Measurements from ENCODE around the gene MYO9A. TPM values are rescaled to one million over a fixed set of nuclear protein-coding genes. Genes with fewer than 3 reads are reported as not detected.

The MYO9A gene
- total RNA-seq, 2 experiments from 2014 or later: 15.4 to 19.1 TPM

DNA sequence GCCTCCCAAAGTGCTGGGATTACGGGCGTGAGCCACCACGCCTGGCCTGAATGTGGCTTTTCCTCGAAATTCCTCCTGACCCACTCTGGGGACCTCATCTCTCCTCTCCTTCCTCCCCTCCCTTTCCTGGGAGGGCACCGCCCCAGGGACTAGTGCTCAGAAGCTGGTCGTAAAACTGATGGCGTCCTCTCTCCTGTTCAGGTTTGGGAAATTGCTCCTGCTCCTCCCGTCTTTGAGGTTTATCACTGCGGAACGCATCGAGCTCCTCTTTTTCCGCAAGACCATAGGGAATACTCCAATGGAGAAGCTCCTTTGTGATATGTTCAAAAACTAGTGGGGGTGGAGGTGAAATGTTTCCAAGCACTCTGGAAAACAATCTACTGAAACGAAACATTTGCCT is 300.6 kb downstream of the MYO9A start:
- Mint-ChIP-seq H3K4me1 (no peaks in the 10 kb centered on the region), H3K27ac (no peak overlapping the region), H3K4me3 (no peak overlapping the region), H3K27me3 (no peaks in the 10 kb centered on the region), H3K9me3 (peaks cover 27% of the 10 kb centered on the region), H3K36me3 (peaks cover 12% of the 10 kb centered on the region)
- no peak for DNase-seq

DNA sequence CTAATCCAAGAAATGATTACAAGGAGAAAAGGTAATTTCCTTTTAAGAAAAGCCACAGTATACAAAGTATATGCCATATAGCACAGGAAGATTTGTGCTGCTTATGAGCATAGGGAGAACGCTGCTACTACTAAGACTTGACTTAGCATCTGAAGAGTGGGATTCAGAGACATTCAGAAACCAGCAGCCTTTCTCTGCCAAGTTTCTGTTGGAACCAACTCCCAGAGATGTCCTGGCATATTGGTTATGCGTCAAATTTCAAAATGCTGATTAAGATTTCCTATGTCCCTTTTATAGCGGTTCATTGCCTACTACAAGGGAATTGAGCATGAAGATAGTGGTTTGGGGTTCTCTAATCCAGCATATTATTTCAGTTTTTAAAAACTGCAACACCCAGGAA is 302.6 kb downstream of the MYO9A start:
- Mint-ChIP-seq H3K4me3 (no peak overlapping the region), H3K4me1 (no peaks in the 10 kb centered on the region), H3K27me3 (no peaks in the 10 kb centered on the region), H3K36me3 (no peaks in the 10 kb centered on the region), H3K9me3 (peaks cover 14% of the 10 kb centered on the region), H3K27ac (no peak overlapping the region)
- no peak for DNase-seq

DNA sequence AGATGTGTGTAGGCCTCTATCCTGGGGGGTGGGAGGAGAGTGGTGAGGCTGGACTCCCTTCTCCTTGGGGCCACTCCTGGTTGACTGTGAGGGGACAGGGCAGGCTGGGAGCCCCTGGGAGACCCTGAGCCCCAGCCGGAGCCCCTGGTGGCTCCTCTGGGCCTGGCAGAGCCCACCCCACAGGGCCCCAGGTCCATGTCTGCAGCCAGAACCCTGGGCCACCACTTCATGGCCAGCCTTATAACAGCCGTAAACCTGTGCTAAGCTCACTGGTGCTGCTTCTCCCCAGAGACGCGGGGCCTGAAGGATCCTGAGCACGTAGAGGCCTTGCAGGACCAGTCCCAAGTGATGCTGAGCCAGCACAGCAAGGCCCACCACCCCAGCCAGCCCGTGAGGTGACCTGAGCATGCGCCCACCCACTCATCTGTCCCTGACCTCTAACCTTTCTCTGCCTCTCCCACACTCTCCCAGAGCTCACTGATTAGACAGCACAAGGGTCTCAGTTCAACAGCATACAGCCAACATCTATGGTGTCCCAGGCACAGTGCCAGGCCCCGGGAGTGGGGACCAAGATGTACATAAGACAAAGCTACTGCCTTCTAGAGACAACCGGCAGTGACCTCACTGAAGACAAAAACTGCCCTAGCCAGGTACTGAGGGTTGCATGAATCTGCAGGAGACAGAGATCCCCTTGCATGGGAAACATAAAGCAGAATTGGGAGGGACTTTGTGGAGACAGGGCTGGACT is 304.1 kb downstream of the MYO9A start:
- DNase-seq: no peak
- Mint-ChIP-seq H3K4me1 (no peaks in the 10 kb centered on the region), H3K27me3 (no peaks in the 10 kb centered on the region), H3K27ac (no peak overlapping the region), H3K4me3 (no peak overlapping the region), H3K36me3 (no peaks in the 10 kb centered on the region), H3K9me3 (peaks cover 5% of the 10 kb centered on the region)

DNA sequence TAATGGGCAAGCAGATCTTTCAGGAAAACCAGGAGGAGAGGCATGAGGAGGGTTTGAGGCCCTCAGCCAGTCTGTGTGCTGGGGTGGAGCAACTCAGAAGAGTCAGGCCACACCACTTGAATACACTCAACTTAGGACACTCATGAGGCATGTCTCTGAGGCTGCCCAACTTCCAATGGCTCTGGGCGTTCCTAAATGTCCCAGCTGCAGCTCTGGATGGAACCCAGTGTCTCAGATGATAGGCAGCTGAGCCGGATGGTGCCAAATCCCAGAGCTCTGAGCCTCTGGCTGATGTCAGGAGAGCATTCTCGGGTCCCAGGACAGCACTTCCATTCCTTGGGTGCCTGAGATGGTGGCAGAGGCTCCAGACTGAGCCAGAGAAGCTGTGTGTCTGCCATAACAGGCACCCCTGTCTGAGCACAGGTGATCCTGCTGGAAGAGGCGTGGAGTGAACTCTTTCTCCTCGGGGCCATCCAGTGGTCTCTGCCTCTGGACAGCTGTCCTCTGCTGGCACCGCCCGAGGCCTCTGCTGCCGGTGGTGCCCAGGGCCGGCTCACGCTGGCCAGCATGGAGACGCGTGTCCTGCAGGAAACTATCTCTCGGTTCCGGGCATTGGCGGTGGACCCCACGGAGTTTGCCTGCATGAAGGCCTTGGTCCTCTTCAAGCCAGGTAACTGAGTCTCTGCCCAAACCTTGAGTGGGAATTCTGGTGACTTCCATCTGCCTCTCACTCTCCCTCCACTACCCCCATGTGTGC is 304.8 kb downstream of the MYO9A start:
- Mint-ChIP-seq H3K4me3 (no peak overlapping the region), H3K9me3 (peaks cover 3% of the 10 kb centered on the region), H3K27me3 (no peaks in the 10 kb centered on the region), H3K27ac (no peak overlapping the region), H3K4me1 (no peaks in the 10 kb centered on the region), H3K36me3 (no peaks in the 10 kb centered on the region)
- DNase-seq: no peak

DNA sequence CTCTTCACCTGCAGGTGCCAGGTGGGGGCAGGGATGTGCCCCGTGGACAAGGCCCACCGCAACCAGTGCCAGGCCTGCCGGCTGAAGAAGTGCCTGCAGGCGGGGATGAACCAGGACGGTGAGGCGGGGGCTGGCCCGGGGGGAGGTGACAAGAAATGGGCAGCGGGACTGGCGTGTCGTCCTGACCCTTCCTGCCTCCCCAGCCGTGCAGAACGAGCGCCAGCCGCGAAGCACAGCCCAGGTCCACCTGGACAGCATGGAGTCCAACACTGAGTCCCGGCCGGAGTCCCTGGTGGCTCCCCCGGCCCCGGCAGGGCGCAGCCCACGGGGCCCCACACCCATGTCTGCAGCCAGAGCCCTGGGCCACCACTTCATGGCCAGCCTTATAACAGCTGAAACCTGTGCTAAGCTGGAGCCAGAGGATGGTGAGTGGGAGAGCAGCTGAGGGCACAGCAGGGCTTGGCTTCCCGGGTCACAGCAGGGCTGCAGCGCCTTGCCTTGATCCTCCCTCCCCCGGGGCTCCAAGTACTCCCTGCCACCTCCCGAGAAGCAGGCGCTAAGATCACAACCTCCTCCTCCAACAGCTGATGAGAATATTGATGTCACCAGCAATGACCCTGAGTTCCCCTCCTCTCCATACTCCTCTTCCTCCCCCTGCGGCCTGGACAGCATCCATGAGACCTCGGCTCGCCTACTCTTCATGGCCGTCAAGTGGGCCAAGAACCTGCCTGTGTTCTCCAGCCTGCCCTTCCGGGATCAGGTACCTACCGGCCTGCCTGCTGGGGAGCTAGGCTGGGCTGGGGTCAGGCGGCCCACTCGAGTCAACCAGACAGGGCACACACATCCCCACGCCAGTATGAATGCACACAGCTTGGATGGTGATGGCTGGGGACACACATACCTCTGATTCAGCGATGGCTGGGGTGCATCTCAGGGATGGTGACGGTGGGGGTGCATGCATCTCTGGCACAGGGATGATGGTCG is 305.9 kb downstream of the MYO9A start:
- Mint-ChIP-seq H3K27ac (no peak overlapping the region), H3K9me3 (no peaks in the 10 kb centered on the region), H3K4me1 (no peaks in the 10 kb centered on the region), H3K27me3 (no peaks in the 10 kb centered on the region), H3K36me3 (no peaks in the 10 kb centered on the region), H3K4me3 (no peak overlapping the region)
- no peak for DNase-seq

DNA sequence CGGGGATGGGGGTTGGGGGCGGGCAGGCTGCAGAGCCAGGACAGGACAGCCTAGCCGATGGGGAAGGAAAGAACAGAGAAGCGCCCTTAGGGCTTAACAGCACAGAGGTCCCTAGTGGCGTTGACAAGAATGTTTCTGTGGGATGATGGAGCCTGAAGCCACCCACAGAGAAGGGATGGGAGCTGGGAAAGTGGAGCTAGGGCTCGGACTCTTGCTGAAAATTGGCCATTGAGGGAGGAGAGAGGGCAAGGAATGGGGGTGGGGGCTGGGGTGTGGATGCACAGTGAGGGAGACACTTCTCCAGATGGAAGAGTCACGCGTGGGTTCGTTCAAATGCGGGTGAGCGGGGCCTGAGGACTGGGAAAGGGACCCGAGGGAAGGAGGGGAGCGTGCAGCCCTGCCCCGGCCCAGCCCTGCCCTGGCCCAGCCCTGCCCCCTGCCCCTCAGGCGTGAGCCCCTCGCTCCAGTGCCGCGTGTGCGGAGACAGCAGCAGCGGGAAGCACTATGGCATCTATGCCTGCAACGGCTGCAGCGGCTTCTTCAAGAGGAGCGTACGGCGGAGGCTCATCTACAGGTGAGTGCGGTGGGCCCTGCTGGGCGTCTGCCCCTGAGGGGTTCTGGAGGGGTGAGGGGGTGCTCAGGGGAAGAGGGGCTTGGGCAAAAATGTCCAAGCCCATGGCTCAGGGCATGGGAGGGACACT is 306.8 kb downstream of the MYO9A start:
- no peak overlapping the region for H3K27ac Mint-ChIP-seq

DNA sequence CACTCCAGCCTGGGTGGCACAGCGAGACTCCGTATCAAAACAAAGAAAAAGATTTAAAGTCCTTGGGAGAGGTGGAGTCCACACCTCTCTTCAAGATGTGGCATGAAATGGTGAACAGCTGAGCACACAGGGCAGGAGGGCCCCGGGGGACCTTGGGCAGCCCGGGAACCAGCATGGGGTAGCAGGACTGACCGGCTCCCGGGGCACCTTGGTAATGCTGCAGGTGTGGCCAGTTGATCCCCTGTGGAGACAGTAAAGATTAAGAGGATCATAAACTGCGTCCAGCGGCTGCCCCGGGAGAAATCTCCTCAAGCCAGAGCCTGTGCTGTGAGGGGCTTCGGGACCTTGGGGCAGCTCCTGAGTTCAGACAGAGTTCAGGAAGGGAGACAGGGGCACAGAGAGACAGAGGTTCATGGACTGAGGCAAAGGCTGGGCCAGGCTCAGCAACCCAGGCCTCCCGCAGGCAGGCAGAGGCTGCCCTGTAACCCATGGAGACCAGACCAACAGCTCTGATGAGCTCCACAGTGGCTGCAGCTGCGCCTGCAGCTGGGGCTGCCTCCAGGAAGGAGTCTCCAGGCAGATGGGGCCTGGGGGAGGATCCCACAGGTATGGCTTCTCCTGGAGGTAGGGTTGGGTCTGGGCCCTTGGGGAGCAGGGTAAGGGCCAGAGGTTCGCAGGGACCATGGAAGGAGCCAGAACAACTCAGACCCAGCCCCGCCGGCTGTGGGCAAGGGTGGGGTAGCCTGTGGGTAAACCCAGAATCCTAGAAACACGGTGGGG is 307.5 kb downstream of the MYO9A start, which contains the start of gene NR2E3:
NR2E3 (plus strand) TSS at position 299 of the 780 bp plus-strand sequence; CDS start at position 489, 190 bp downstream.
- Mint-ChIP-seq H3K27me3 (no peaks in the 10 kb centered on the region), H3K4me1 (no peaks in the 10 kb centered on the region), H3K9me3 (no peaks in the 10 kb centered on the region), H3K36me3 (no peaks in the 10 kb centered on the region), H3K27ac (no peak within 1 kb of the TSS), H3K4me3 (no peak within 1 kb of the TSS)
- no peak for DNase-seq

More for the DNA sequence above, 306.8 kb downstream of the MYO9A start:
- Mint-ChIP-seq H3K4me1 (no peaks in the 10 kb centered on the region), H3K4me3 (no peak overlapping the region), H3K9me3 (no peaks in the 10 kb centered on the region), H3K36me3 (no peaks in the 10 kb centered on the region), H3K27me3 (no peaks in the 10 kb centered on the region)
- no peak for DNase-seq

DNA sequence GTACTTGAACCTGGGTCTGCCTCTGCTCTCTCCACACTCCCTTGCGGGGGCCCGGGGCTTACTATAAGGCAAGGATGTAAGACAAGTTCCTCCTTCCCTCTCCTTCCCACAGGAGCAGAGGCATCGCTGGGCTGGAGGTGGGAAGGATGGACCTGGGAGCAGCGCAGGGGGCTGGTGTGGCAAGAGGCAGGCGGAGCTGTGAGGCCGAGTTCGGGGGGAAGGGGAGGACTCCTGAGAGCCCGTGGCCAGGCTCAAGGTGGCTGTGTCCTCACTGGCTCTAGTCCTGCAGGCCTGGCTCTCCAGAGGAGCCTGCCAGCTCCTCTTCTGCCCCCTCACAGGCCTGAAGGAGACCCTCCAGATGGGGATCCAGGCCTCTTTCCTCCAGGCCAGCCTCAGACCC is 308.6 kb downstream of the MYO9A start:
- no peak for DNase-seq
- H3K27me3 Mint-ChIP-seq: no peaks in the 10 kb centered on the region
- H3K4me3 Mint-ChIP-seq: no peak overlapping the region
- no peaks in the 10 kb centered on the region for H3K9me3 Mint-ChIP-seq
- H3K27ac Mint-ChIP-seq: no peak overlapping the region
- H3K4me1 Mint-ChIP-seq: no peaks in the 10 kb centered on the region
- no peaks in the 10 kb centered on the region for H3K36me3 Mint-ChIP-seq

DNA sequence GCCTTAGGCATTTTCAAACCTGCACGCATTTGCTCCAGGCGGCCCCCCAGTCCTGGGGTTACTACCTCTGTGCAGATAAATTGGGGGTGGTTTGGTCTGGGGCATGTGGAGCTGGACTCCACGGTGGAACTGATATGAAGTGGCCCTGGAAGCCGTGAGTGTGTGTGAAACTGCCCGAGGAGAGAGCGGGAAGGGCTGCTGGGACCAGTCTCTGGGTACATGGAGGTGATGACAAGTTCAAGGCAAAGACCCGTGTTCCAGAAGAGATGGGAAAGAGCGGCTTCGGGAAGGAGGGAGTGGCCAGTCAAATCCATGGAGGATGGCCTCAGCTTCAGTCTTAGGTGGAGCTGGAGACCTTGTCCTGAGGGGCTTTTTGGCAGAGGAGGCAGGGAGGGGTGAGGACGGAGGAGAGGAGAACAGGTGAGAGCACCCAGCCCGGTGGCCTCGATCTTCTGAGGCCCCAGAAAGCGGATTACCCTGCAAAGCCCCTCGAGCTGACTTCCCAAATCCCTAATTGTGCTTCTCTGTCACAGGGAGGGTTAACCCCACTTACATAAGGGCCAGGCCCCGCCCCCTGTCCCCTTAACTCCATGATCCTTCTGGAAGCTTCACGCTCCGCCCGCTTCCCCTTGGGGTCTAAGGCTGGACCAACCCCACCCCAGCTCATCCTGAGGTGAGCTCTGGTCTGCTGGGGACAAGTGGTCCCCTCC is 309.5 kb downstream of the MYO9A start:
- H3K27ac Mint-ChIP-seq: no peak overlapping the region
- no peaks in the 10 kb centered on the region for H3K36me3 Mint-ChIP-seq
- no peak overlapping the region for H3K4me3 Mint-ChIP-seq
- H3K4me1 Mint-ChIP-seq: no peaks in the 10 kb centered on the region
- no peak for DNase-seq
- no peaks in the 10 kb centered on the region for H3K9me3 Mint-ChIP-seq
- no peaks in the 10 kb centered on the region for H3K27me3 Mint-ChIP-seq

DNA sequence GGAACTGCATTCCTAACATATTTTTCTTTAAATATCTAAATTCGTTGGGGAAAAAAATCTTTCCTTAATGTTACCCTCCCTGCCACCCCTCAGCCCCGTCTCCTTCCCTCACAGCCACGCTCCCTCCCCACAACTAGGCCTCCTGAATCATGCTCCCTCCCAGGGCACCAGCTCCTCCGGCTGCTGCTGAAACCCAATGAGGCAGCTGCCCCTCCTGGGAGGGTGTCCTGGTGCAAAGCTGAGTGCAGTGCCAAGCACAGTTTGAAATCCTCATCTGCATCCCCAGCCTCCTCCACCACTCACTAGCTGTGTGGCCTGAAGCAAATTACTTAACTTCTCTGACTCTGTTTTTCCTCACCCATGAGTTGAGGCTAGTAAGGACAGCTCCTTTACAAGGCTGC is 310.3 kb downstream of the MYO9A start:
- no peak overlapping the region for H3K4me3 Mint-ChIP-seq
- H3K36me3 Mint-ChIP-seq: no peaks in the 10 kb centered on the region
- no peak overlapping the region for H3K27ac Mint-ChIP-seq
- H3K9me3 Mint-ChIP-seq: no peaks in the 10 kb centered on the region
- peaks cover 6% of the 10 kb centered on the region for H3K27me3 Mint-ChIP-seq
- H3K4me1 Mint-ChIP-seq: no peaks in the 10 kb centered on the region
- DNase-seq: no peak

DNA sequence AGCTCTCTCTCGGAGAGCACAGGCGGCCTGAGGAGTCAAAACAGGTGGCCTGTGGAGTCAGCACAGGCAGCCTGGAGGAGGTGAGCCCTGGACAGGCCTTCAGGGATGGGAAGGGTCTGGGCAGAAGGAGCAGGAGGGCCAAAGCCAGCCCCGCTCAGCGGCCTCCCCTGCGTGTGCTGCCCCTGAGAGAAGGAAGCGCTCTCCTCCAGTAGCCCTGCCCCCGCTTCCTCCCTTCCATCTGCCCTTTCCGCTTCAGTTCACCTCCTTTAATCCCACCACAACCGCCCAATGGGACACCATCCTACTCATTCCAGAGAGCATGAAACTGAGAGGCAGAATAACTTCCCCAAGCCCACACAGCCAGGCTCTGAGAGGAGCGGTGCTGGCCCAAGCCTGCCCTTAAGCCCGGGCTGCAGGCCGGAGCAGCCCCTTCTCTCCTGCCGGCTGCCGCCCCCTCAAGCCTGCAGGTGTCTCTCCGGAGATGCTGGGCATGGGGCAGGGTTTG is 310.8 kb downstream of the MYO9A start:
- no peaks in the 10 kb centered on the region for H3K36me3 Mint-ChIP-seq
- H3K27me3 Mint-ChIP-seq: peaks cover 10% of the 10 kb centered on the region
- H3K4me1 Mint-ChIP-seq: no peaks in the 10 kb centered on the region
- no peak overlapping the region for H3K27ac Mint-ChIP-seq
- no peak overlapping the region for H3K4me3 Mint-ChIP-seq
- no peak for DNase-seq
- no peaks in the 10 kb centered on the region for H3K9me3 Mint-ChIP-seq

DNA sequence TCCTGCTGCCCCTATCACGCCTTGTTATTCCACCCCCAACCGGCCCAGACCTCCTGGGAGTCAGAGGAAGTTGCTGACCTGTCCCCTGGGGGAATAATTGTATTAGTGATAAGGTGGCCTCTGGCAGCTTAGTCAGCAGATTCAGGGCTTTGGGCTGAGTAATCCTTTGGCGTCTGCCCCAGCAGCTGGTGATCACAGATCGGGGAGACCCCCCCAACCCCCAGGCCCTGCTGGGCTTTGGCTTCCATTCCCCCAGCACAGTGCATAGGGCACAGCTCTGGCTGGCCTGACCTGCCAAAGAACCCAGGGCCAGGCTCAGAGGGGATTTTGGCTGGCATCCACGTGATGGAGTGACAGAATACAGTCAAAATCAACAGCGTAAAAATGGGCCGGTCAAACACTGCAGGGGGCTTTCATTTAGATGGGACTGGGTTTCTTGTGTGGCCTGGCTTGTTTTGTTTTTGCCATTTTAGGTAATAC is 311.5 kb downstream of the MYO9A start:
- peaks cover 15% of the 10 kb centered on the region for H3K27me3 Mint-ChIP-seq
- no peaks in the 10 kb centered on the region for H3K9me3 Mint-ChIP-seq
- H3K27ac Mint-ChIP-seq: no peak overlapping the region
- H3K4me1 Mint-ChIP-seq: no peaks in the 10 kb centered on the region
- H3K36me3 Mint-ChIP-seq: no peaks in the 10 kb centered on the region
- H3K4me3 Mint-ChIP-seq: no peak overlapping the region
- DNase-seq: no peak
